Measurements from ENCODE around the gene IKZF1. TPM values are rescaled to one million over a fixed set of nuclear protein-coding genes. Genes with fewer than 3 reads are reported as not detected.

IKZF1 gene
- total RNA-seq, 2 donors from 2014 or later = 24.4 to 57.8 TPM

DNA sequence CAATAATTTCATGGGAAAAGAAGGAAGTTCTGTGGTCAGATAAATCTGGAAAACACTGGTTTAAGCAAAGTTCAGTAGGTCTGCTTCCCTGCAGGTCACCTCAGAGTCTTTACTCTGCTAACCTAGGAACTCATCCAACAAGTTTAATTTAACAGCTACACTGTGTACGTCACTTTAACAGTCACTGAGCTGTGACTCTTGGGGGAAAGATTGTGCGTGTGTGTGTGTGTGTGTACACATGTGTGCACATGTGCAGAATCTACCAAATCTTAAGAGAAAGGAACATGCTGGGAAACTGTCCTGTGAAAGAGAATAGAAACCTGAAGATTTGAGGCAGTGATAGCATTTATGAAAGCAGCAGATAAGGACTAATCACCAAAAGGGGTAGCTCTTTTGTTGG, 62.6 kb downstream of the IKZF1 start:
- Histone ChIP-seq H3K27ac (no peak overlapping the region), H3K36me3 (no peaks in the 10 kb centered on the region), H3K9me3 (no peaks in the 10 kb centered on the region), H3K4me3 (no peak overlapping the region), H3K27me3 (replicated peaks; ENCODE audit: insufficient read depth) (no peaks in the 10 kb centered on the region), H3K4me1 (ENCODE audit: control insufficient read depth in 1 of 2, low read depth in 2 of 2) (no peaks in the 10 kb centered on the region)
- ATAC-seq (ENCODE audit: insufficient number of reproducible peaks, low FRiP score, low read depth) = no peak
- TF ChIP-seq CTCF (IDR thresholded peaks at IDR 0.05) = no peak
- DNase-seq (ENCODE audit: low spot score) = no peak

GRCh38 chr7:50367570-50367969, 63.1 kb downstream of the IKZF1 start:
- Histone ChIP-seq H3K4me1 (ENCODE audit: control insufficient read depth in 1 of 2, low read depth in 2 of 2) (no peaks in the 10 kb centered on the region), H3K4me3 (no peak overlapping the region), H3K27ac (no peak overlapping the region), H3K27me3 (replicated peaks; ENCODE audit: insufficient read depth) (no peaks in the 10 kb centered on the region), H3K36me3 (no peaks in the 10 kb centered on the region), H3K9me3 (no peaks in the 10 kb centered on the region)
- TF ChIP-seq CTCF (IDR thresholded peaks at IDR 0.05) = no peak
- DNase-seq (ENCODE audit: low spot score) (no peak), ATAC-seq (ENCODE audit: insufficient number of reproducible peaks, low FRiP score, low read depth) (no peak)

- H3K9me3 ChIP-seq = no peaks in the 10 kb centered on the region
- ATAC-seq (ENCODE audit: insufficient number of reproducible peaks, low FRiP score, low read depth) = no peak
- H3K27me3 ChIP-seq (replicated peaks; ENCODE audit: insufficient read depth) = no peaks in the 10 kb centered on the region
- no peak for TF ChIP-seq CTCF (IDR thresholded peaks at IDR 0.05)
- H3K4me1 ChIP-seq (ENCODE audit: control insufficient read depth in 1 of 2, low read depth in 2 of 2) = no peaks in the 10 kb centered on the region
- no peak overlapping the region for H3K4me3 ChIP-seq
- no peaks in the 10 kb centered on the region for H3K36me3 ChIP-seq
- no peak overlapping the region for H3K27ac ChIP-seq
- no peak for DNase-seq (ENCODE audit: low spot score)
Measured at GRCh38 chr7:50368366-50368765, 63.9 kb downstream of the IKZF1 start.

GRCh38 chr7:50369143-50370026, 64.9 kb downstream of the IKZF1 start:
- Histone ChIP-seq H3K4me1 (ENCODE audit: control insufficient read depth in 1 of 2, low read depth in 2 of 2) (no peaks in the 10 kb centered on the region), H3K27me3 (replicated peaks; ENCODE audit: insufficient read depth) (no peaks in the 10 kb centered on the region), H3K9me3 (no peaks in the 10 kb centered on the region), H3K36me3 (no peaks in the 10 kb centered on the region), H3K27ac (no peak overlapping the region), H3K4me3 (no peak overlapping the region)
- ATAC-seq (ENCODE audit: insufficient number of reproducible peaks, low FRiP score, low read depth) = no peak
- no peak for DNase-seq (ENCODE audit: low spot score)
- no peak for TF ChIP-seq CTCF (IDR thresholded peaks at IDR 0.05)

DNA sequence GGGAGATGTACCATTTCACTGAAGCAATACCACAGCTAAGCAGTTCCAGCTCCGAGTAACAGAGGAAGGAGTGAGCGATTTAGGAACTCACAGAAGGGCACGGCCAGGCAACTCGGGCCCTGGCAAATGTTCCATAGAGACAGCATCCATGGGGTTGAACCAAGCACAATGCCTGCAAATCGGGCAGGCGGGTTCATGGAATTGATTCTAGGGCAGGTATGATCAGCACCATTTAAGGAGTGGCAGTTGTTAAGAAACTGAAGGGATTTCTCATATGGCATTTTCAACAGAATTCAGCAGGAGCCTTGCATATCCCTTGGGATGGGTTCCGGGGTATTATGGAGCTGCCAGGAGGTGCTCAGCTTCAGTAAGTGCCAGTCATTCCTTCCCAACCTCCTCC, 66.4 kb downstream of the IKZF1 start:
- Histone ChIP-seq H3K27me3 (replicated peaks; ENCODE audit: insufficient read depth) (no peaks in the 10 kb centered on the region), H3K4me1 (ENCODE audit: control insufficient read depth in 1 of 2, low read depth in 2 of 2) (no peaks in the 10 kb centered on the region), H3K4me3 (no peak overlapping the region), H3K36me3 (no peaks in the 10 kb centered on the region), H3K27ac (no peak overlapping the region), H3K9me3 (no peaks in the 10 kb centered on the region)
- DNase-seq (ENCODE audit: low spot score) (no peak), ATAC-seq (ENCODE audit: insufficient number of reproducible peaks, low FRiP score, low read depth) (no peak)
- TF ChIP-seq CTCF (IDR thresholded peaks at IDR 0.05) = no peak
